ENCODE measurements around the gene UBASH3A.

UBASH3A gene

GRCh38 chr21:42360317-42360716 lies 43.4 kb upstream of the UBASH3A start:
- Histone ChIP-seq H3K4me3 (ENCODE audit: insufficient read length, low read depth) (no peak overlapping the region), H3K9ac (ENCODE audit: insufficient read length, low read depth) (no peak overlapping the region), H3K9me3 (ENCODE audit: insufficient read depth, low read length) (peaks cover 8% of the 10 kb centered on the region; the same call in 1 of the 2 replicates), H3K4me1 (ENCODE audit: insufficient read depth, insufficient read length) (peaks cover 8% of the 10 kb centered on the region), H3K36me3 (ENCODE audit: insufficient read depth, insufficient read length, low read length) (no peaks in the 10 kb centered on the region), H3K27me3 (ENCODE audit: insufficient read depth, insufficient read length) (no peaks in the 10 kb centered on the region)
- peak; percentile 36 for DNase-seq (ENCODE audit: low read depth, low spot score)
- TF ChIP-seq ZNF274 (IDR thresholded peaks at IDR 0.05; ENCODE audit: low read depth, low read length) (no peak), YY1 (IDR thresholded peaks at IDR 0.05; ENCODE audit: insufficient read depth, insufficient read length) (no peak), SUZ12 (IDR thresholded peaks at IDR 0.05; ENCODE audit: extremely low read depth, insufficient read depth, insufficient read length) (no peak)

- H3K4me1 ChIP-seq (ENCODE audit: insufficient read depth, insufficient read length) = peaks cover 16% of the 10 kb centered on the region
- no peak overlapping the region for H3K9ac ChIP-seq (ENCODE audit: insufficient read length, low read depth)
- DNase-seq (ENCODE audit: low read depth, low spot score) = no peak
- no peaks in the 10 kb centered on the region for H3K27me3 ChIP-seq (ENCODE audit: insufficient read depth, insufficient read length)
- TF ChIP-seq YY1 (IDR thresholded peaks at IDR 0.05; ENCODE audit: insufficient read depth, insufficient read length) (no peak), SUZ12 (IDR thresholded peaks at IDR 0.05; ENCODE audit: extremely low read depth, insufficient read depth, insufficient read length) (no peak), ZNF274 (IDR thresholded peaks at IDR 0.05; ENCODE audit: low read depth, low read length) (no peak)
- H3K36me3 ChIP-seq (ENCODE audit: insufficient read depth, insufficient read length, low read length) = no peaks in the 10 kb centered on the region
- H3K4me3 ChIP-seq (ENCODE audit: insufficient read length, low read depth) = no peak overlapping the region
- peaks cover 8% of the 10 kb centered on the region; the same call in 1 of the 2 replicates for H3K9me3 ChIP-seq (ENCODE audit: insufficient read depth, low read length)
These were observed 42.4 kb upstream of the UBASH3A start for GRCh38 chr21:42361286-42361685.

GRCh38 chr21:42362198-42362597 lies 41.5 kb upstream of the UBASH3A start:
- Histone ChIP-seq H3K9ac (ENCODE audit: insufficient read length, low read depth) (no peak overlapping the region), H3K27me3 (ENCODE audit: insufficient read depth, insufficient read length) (no peaks in the 10 kb centered on the region), H3K4me1 (ENCODE audit: insufficient read depth, insufficient read length) (peaks cover 16% of the 10 kb centered on the region), H3K36me3 (ENCODE audit: insufficient read depth, insufficient read length, low read length) (no peaks in the 10 kb centered on the region), H3K4me3 (ENCODE audit: insufficient read length, low read depth) (no peak overlapping the region), H3K9me3 (ENCODE audit: insufficient read depth, low read length) (peaks cover 8% of the 10 kb centered on the region; the same call in 1 of the 2 replicates)
- no peak for TF ChIP-seq YY1 (IDR thresholded peaks at IDR 0.05; ENCODE audit: insufficient read depth, insufficient read length)
- no peak for TF ChIP-seq ZNF274 (IDR thresholded peaks at IDR 0.05; ENCODE audit: low read depth, low read length)
- TF ChIP-seq SUZ12 (IDR thresholded peaks at IDR 0.05; ENCODE audit: extremely low read depth, insufficient read depth, insufficient read length) = no peak
- DNase-seq (ENCODE audit: low read depth, low spot score) = no peak

GRCh38 chr21:42362700-42363099 lies 41.0 kb upstream of the UBASH3A start:
- H3K4me3 ChIP-seq (ENCODE audit: insufficient read length, low read depth) = no peak overlapping the region
- H3K9ac ChIP-seq (ENCODE audit: insufficient read length, low read depth) = no peak overlapping the region
- H3K9me3 ChIP-seq (ENCODE audit: insufficient read depth, low read length) = peaks cover 8% of the 10 kb centered on the region; the same call in 1 of the 2 replicates
- no peak for DNase-seq (ENCODE audit: low read depth, low spot score)
- peaks cover 16% of the 10 kb centered on the region for H3K4me1 ChIP-seq (ENCODE audit: insufficient read depth, insufficient read length)
- no peaks in the 10 kb centered on the region for H3K36me3 ChIP-seq (ENCODE audit: insufficient read depth, insufficient read length, low read length)
- H3K27me3 ChIP-seq (ENCODE audit: insufficient read depth, insufficient read length) = no peaks in the 10 kb centered on the region
- no peak for TF ChIP-seq YY1 (IDR thresholded peaks at IDR 0.05; ENCODE audit: insufficient read depth, insufficient read length)

- Histone ChIP-seq H3K9me3 (ENCODE audit: insufficient read depth, low read length) (peaks cover 8% of the 10 kb centered on the region; the same call in 1 of the 2 replicates), H3K27me3 (ENCODE audit: insufficient read depth, insufficient read length) (no peaks in the 10 kb centered on the region), H3K4me3 (ENCODE audit: insufficient read length, low read depth) (no peak overlapping the region), H3K9ac (ENCODE audit: insufficient read length, low read depth) (no peak overlapping the region), H3K36me3 (ENCODE audit: insufficient read depth, insufficient read length, low read length) (no peaks in the 10 kb centered on the region), H3K4me1 (ENCODE audit: insufficient read depth, insufficient read length) (peaks cover 16% of the 10 kb centered on the region)
- TF ChIP-seq ZNF274 (IDR thresholded peaks at IDR 0.05; ENCODE audit: low read depth, low read length) = no peak
- no peak for TF ChIP-seq SUZ12 (IDR thresholded peaks at IDR 0.05; ENCODE audit: extremely low read depth, insufficient read depth, insufficient read length)
- no peak for TF ChIP-seq YY1 (IDR thresholded peaks at IDR 0.05; ENCODE audit: insufficient read depth, insufficient read length)
- no peak for DNase-seq (ENCODE audit: low read depth, low spot score)
These were observed 40.4 kb upstream of the UBASH3A start for GRCh38 chr21:42363312-42363711.

GRCh38 chr21:42364304-42364865 lies 39.3 kb upstream of the UBASH3A start:
- no peaks in the 10 kb centered on the region for H3K36me3 ChIP-seq (ENCODE audit: insufficient read depth, insufficient read length, low read length)
- peaks cover 16% of the 10 kb centered on the region for H3K4me1 ChIP-seq (ENCODE audit: insufficient read depth, insufficient read length)
- no peaks in the 10 kb centered on the region for H3K27me3 ChIP-seq (ENCODE audit: insufficient read depth, insufficient read length)
- TF ChIP-seq ZNF274 (IDR thresholded peaks at IDR 0.05; ENCODE audit: low read depth, low read length) = no peak
- no peak overlapping the region for H3K4me3 ChIP-seq (ENCODE audit: insufficient read length, low read depth)
- H3K9me3 ChIP-seq (ENCODE audit: insufficient read depth, low read length) = peaks cover 8% of the 10 kb centered on the region; the same call in 1 of the 2 replicates
- DNase-seq (ENCODE audit: low read depth, low spot score) = no peak
- no peak overlapping the region for H3K9ac ChIP-seq (ENCODE audit: insufficient read length, low read depth)

GRCh38 chr21:42365770-42366169 lies 37.9 kb upstream of the UBASH3A start:
- DNase-seq (ENCODE audit: low read depth, low spot score) = no peak
- H3K4me1 ChIP-seq (ENCODE audit: insufficient read depth, insufficient read length) = peaks cover 14% of the 10 kb centered on the region
- no peaks in the 10 kb centered on the region for H3K27me3 ChIP-seq (ENCODE audit: insufficient read depth, insufficient read length)
- no peaks in the 10 kb centered on the region for H3K9me3 ChIP-seq (ENCODE audit: insufficient read depth, low read length)
- TF ChIP-seq ZNF274 (IDR thresholded peaks at IDR 0.05; ENCODE audit: low read depth, low read length) (no peak), YY1 (IDR thresholded peaks at IDR 0.05; ENCODE audit: insufficient read depth, insufficient read length) (no peak), SUZ12 (IDR thresholded peaks at IDR 0.05; ENCODE audit: extremely low read depth, insufficient read depth, insufficient read length) (no peak)
- H3K36me3 ChIP-seq (ENCODE audit: insufficient read depth, insufficient read length, low read length) = no peaks in the 10 kb centered on the region
- H3K4me3 ChIP-seq (ENCODE audit: insufficient read length, low read depth) = no peak overlapping the region
- H3K9ac ChIP-seq (ENCODE audit: insufficient read length, low read depth) = no peak overlapping the region
